T47D (cell line): ENCODE results near the gene PIK3C2G.

ENCODE experiments used
- DNase-seq, 2 experiments: peaks; one replicate each; pipeline versions ENCODE4 v3.0.0 to v3.0.0-alpha.2; 2011 to 2012; ENCODE audit warnings: low read depth in 1 of 2, low spot score in 1 of 2
- JUND ChIP-seq: IDR thresholded peaks from 2 replicates; pipeline ENCODE4 v1.6.1; 2012; ENCODE audit warnings: low read depth
- in situ Hi-C: cut with HindIII; loops from 2 replicates; pipeline ENCODE4 v1.10.0; 2016; ENCODE audit warnings: low sequenced_read_pairs, low pct_unique_long_range_greater_than_20kb

Gene PIK3C2G

GRCh38 chr12:18580291-18580690, 319.0 kb downstream of the PIK3C2G start:
- DNase-seq: no peak
- no peak for TF ChIP-seq JUND
- in situ Hi-C loops: no loop called here

GRCh38 chr12:18580706-18581105, 319.4 kb downstream of the PIK3C2G start:
- no peak for DNase-seq
- TF ChIP-seq JUND: no peak
- in situ Hi-C loops: no loop called here

GRCh38 chr12:18581232-18581962, 320.1 kb downstream of the PIK3C2G start:
- TF ChIP-seq JUND: no peak
- in situ Hi-C loops: no loop called here
- no peak for DNase-seq

GRCh38 chr12:18583655-18584054, 322.3 kb downstream of the PIK3C2G start:
- in situ Hi-C loops: no loop called here
- DNase-seq: peak in 1 of 2 experiments; percentile 15
- no peak for TF ChIP-seq JUND

- no peak for TF ChIP-seq JUND
- in situ Hi-C loops: no loop called here
- DNase-seq: no peak
Observed at GRCh38 chr12:18586581-18586980, 325.3 kb downstream of the PIK3C2G start.

GRCh38 chr12:18589316-18589715, 328.0 kb downstream of the PIK3C2G start:
- TF ChIP-seq JUND: no peak
- DNase-seq: no peak
- in situ Hi-C loops: no loop called here

GRCh38 chr12:18591473-18591872, 330.2 kb downstream of the PIK3C2G start:
- in situ Hi-C loops: no loop called here

GRCh38 chr12:18595412-18595811, 334.1 kb downstream of the PIK3C2G start:
- DNase-seq: no peak
- in situ Hi-C loops: no loop called here
- TF ChIP-seq JUND: no peak

More at GRCh38 chr12:18591473-18591872, 330.2 kb downstream of the PIK3C2G start:
- DNase-seq: no peak
- no peak for TF ChIP-seq JUND

GRCh38 chr12:18601962-18602361, 340.6 kb downstream of the PIK3C2G start:
- in situ Hi-C loops: no loop called here
- TF ChIP-seq JUND: no peak
- no peak for DNase-seq

- DNase-seq: no peak
- in situ Hi-C loops: no loop called here
Observed at GRCh38 chr12:18612971-18613370, 351.7 kb downstream of the PIK3C2G start.

GRCh38 chr12:18620986-18621385, 359.7 kb downstream of the PIK3C2G start:
- TF ChIP-seq JUND: no peak
- DNase-seq: no peak
- in situ Hi-C loops: no loop called here

More at GRCh38 chr12:18612971-18613370, 351.7 kb downstream of the PIK3C2G start:
- TF ChIP-seq JUND: no peak

GRCh38 chr12:18629445-18629844, 368.1 kb downstream of the PIK3C2G start:
- no peak for TF ChIP-seq JUND
- DNase-seq: no peak
- in situ Hi-C loops: no loop called here

GRCh38 chr12:18629916-18630315, 368.6 kb downstream of the PIK3C2G start:
- no peak for TF ChIP-seq JUND
- in situ Hi-C loops: no loop called here
- DNase-seq: no peak

- TF ChIP-seq JUND: no peak
- in situ Hi-C loops: no loop called here
- no peak for DNase-seq
Observed at GRCh38 chr12:18631339-18631738, 370.0 kb downstream of the PIK3C2G start.
